GM06990 (cell line): ENCODE data around the gene IL17RA.

Experiments
- DNase-seq: peaks from one replicate; pipeline ENCODE4 v3.0.0-alpha.2; 2011; ENCODE audit not compliant: insufficient read length; ENCODE audit errors: extremely low read depth
- H3K27me3 ChIP-seq: replicated peaks from 2 replicates; pipeline ENCODE4 v1.6.0; 2011; ENCODE audit warnings: low read length; ENCODE audit not compliant: control insufficient read depth, insufficient read depth
- H3K36me3 ChIP-seq: 2 replicates; pipeline ENCODE4 v1.5.1; 2011; ENCODE audit warnings: low read length; ENCODE audit not compliant: control insufficient read depth, insufficient read depth
- H3K4me3 ChIP-seq: replicated peaks from 2 replicates; pipeline ENCODE4 v1.5.1; 2011; ENCODE audit warnings: low read depth, mild to moderate bottlenecking, control low read depth, low read length
- TF ChIP-seq, protein P1 (sequence below): IDR thresholded peaks from 2 replicates; pipeline ENCODE4 v1.5.1; 2011; ENCODE audit warnings: low read length, control low read depth, mild to moderate bottlenecking, inconsistent platforms; ENCODE audit not compliant: insufficient read depth, poor library complexity, severe bottlenecking

The IL17RA gene

DNA sequence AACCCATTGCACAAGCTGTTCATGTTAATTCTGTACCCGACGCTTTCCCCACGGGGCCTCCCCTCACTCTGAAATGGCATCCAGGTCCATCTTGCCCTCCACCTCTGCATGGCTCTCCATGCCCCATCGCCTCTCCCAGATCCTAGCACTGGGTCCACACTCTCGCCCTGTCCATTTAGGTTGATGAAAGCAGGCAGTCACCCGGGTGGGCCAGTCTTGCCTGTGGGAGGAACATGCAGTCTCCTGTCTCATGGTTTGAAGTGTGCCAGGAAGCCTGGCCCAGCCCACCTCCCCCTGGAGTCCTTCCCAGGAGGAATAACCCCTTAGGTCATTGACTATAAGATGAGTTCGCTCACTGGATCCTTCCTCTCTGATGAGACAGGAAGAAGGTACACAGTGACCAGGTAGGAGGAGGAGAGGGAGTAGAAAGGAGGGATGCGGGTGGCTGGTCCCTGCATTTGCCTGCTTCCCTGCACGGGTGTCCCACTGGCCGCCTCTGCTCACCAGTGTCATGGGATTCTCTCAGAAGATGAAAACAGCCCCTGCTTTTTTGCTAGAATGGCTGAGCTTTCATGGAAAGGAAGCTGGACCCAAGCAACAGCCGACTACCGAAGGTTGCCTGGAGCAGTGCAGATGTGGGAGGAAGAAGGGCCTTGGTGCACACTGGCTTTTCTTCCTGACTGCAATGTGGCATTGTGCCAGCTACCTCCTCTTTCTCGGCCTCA, 29.5 kb downstream of the IL17RA start:
- H3K27me3 ChIP-seq = no peaks in the 10 kb centered on the region
- TF ChIP-seq, protein P1, sequence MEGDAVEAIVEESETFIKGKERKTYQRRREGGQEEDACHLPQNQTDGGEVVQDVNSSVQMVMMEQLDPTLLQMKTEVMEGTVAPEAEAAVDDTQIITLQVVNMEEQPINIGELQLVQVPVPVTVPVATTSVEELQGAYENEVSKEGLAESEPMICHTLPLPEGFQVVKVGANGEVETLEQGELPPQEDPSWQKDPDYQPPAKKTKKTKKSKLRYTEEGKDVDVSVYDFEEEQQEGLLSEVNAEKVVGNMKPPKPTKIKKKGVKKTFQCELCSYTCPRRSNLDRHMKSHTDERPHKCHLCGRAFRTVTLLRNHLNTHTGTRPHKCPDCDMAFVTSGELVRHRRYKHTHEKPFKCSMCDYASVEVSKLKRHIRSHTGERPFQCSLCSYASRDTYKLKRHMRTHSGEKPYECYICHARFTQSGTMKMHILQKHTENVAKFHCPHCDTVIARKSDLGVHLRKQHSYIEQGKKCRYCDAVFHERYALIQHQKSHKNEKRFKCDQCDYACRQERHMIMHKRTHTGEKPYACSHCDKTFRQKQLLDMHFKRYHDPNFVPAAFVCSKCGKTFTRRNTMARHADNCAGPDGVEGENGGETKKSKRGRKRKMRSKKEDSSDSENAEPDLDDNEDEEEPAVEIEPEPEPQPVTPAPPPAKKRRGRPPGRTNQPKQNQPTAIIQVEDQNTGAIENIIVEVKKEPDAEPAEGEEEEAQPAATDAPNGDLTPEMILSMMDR = no peak
- no peaks in the 10 kb centered on the region for H3K36me3 ChIP-seq
- no peak overlapping the region for H3K4me3 ChIP-seq
- DNase-seq = no peak

DNA sequence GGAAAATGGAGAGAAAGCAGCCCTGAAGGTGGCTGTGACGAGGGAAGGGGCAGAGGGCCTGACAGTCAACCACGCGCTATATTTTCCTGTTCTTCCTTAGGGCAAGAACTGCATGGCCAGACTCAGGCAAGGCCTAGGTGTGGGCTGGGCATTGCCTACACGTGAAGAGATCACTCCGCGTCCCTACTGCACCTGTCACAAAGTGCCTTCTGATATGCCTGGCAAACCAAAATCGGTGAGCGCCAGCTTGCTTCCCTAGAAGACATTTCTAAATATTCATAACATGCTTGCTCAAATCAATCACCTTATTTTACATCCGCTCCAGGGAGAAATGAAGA, 30.1 kb downstream of the IL17RA start:
- TF ChIP-seq, protein P1 = no peak
- no peak for DNase-seq
- Histone ChIP-seq H3K4me3 (no peak overlapping the region), H3K27me3 (no peaks in the 10 kb centered on the region), H3K36me3 (no peaks in the 10 kb centered on the region)

DNA sequence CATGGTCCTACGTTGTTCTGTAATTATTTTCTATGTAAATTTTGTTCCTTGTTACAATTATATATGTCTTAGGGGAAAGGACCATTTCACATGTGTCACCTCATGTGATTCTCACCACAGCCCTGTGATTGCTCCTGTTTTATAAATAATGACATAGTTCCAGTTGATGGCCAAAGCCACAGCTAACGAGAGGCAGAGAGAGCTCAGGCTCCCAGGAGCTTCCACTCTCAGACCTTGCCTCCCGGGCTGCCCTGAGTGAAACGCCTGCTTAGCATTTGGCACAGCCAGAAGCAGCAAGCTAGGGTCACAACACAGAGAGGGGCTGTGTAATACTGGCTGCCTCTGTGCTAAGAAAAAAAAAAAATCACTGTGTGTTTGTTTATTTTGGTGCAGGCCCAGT, 30.4 kb downstream of the IL17RA start:
- H3K4me3 ChIP-seq = no peak overlapping the region
- H3K36me3 ChIP-seq = no peaks in the 10 kb centered on the region
- TF ChIP-seq, protein P1 = no peak
- H3K27me3 ChIP-seq = no peaks in the 10 kb centered on the region
- DNase-seq = no peak

DNA sequence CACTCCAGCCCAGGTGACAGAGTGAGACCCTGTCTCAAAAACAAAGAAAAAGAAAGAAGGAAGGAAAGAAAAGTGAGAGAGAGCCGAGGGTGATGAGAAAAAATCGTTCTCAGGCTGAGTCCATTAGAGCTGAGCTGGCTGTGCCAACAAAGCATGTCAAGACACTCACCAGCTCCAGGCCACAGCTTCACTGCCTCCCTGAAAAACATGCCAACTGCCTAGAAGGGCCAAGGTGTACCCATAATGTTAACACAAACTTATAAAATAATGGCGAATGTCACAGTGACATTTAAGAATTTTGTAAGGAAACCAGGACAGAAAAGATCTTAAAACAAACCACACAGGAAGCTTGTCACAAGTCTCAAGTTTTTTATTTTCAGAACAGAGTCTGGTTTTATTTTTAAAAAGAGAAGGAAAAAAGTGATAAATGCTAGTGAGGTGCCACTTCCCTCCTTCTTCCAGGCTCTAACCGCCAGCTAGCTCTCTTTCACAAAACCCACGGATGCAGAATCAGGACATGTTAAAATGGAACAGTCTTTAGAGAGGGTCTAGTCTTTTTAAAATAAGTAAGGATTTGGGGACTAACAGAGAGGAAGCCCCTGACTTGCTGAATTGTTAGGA, 31.3 kb downstream of the IL17RA start:
- TF ChIP-seq, protein P1 = no peak
- DNase-seq = no peak
- Histone ChIP-seq H3K27me3 (no peaks in the 10 kb centered on the region), H3K4me3 (no peak overlapping the region), H3K36me3 (no peaks in the 10 kb centered on the region)

DNA sequence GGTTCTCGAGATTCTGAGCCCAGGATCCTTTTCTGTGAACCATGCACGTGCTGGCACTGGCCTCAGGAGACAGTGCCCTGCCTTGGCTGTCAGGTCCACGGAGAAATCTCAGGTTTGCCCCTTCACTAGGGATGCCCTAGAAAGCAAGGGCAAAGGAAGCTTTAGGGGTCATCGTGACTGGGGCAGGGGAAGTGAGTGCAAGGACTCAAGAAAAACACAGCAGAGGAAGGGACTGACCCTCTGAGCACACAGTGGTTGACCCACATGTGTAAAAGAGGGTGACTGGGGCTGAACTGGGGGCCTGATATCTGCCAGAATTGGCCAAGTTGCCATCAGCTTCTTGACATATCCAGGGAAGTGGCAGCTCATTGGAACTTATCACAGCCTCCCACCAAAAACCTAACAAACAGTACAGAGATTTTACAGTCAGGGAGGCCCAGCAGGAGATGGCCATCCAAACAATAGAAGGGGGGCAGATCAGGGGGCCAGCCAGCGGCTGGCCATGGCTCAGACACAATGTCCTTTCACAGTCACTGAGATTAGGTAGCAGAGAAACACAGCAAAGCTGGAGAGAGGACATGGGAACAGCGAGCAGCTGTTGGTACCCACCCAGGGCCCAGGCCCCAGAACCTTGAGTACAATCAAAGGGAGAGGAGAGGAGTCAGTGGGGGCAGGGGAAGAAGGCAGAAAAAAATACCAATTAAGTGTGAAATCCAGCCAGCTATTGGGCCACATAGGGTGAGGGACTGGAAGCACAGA, 32.0 kb downstream of the IL17RA start:
- Histone ChIP-seq H3K36me3 (no peaks in the 10 kb centered on the region), H3K4me3 (no peak overlapping the region), H3K27me3 (no peaks in the 10 kb centered on the region)
- DNase-seq = no peak
- TF ChIP-seq, protein P1 = no peak
